GM12872 (cell line): ENCODE results near the gene KCTD6.

Experiments used
- TF ChIP-seq, protein P1 (sequence below): IDR thresholded peaks from 3 replicates; pipeline ENCODE4 v1.5.1; 2011; ENCODE audit warnings: low read depth, mild to moderate bottlenecking, low read length, moderate library complexity; ENCODE audit not compliant: insufficient read depth

The KCTD6 gene

DNA sequence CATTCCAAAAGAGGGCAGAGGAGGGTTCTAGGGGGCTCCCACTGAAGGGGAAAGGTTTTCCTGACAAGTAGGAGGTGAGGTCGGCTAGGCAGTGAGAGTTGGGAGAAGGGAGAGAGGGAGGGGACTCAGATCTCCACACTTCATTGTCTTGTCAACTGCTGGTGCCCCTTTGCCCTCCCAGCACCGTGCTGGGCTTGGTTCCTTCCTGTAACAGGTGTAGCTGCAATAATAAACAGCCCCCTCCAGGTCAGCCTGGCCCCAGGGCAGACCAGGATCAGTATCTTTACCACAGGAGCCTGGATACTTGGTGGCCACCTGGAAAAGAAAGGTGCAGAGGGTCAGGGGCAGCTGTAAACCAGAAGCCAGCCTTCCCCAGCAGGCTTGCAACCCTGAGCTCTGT lies 2.9 kb upstream of the KCTD6 start:
- TF ChIP-seq, protein P1, sequence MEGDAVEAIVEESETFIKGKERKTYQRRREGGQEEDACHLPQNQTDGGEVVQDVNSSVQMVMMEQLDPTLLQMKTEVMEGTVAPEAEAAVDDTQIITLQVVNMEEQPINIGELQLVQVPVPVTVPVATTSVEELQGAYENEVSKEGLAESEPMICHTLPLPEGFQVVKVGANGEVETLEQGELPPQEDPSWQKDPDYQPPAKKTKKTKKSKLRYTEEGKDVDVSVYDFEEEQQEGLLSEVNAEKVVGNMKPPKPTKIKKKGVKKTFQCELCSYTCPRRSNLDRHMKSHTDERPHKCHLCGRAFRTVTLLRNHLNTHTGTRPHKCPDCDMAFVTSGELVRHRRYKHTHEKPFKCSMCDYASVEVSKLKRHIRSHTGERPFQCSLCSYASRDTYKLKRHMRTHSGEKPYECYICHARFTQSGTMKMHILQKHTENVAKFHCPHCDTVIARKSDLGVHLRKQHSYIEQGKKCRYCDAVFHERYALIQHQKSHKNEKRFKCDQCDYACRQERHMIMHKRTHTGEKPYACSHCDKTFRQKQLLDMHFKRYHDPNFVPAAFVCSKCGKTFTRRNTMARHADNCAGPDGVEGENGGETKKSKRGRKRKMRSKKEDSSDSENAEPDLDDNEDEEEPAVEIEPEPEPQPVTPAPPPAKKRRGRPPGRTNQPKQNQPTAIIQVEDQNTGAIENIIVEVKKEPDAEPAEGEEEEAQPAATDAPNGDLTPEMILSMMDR, result no peak

DNA sequence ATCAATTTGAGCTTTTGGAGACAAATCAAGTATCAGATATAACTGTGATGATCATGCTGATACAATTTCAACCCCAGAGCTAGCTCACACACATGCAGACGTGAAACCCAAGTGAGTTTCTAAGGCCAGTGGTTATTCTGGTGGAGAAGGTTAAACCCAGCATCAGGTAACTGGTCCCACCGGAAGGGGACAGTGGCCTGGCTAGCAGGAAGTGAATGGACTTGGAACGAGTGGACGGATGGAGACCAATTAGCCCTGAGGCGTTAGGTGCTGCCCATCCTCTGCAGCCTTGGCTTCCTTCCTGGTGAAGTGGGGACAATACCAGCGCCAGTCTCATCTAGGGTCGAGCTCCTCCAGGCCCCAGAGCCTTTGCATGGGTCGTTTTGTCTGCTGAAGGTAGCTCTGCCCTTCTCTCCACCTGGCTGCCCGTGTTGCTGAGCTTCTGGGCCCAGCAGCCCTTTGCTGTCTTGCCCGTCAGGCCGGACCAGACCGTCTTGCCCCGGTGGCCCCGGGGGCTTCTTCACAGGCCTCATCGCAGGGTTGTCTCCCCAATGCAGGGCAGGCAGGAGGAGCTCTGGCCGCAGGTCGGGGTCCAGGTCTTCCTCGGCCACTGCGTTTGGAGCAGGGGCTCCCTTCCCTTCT lies 915 bp upstream of the KCTD6 start:
- TF ChIP-seq, protein P1, result no peak

DNA sequence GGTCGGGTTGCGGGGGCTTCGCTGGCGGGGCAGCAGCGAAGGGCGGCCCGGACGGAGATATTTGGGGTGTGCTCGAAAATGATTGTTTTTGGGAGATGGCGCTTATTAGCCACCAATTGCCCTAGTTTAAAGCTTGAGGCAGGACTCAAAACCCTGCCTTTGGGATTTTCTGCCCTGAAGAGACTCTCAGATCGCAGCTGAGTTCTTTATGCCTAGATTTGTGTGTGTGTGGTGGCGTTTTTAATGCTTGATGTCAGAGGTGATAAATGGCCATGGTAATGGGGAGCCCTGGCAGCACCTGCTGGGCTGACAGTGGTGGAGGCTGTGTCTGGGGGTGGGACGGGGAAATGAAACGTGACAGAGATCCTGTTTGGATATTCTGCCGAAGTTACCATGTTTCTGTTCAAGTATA lies 604 bp downstream of the KCTD6 start:
- TF ChIP-seq, protein P1, result no peak

DNA sequence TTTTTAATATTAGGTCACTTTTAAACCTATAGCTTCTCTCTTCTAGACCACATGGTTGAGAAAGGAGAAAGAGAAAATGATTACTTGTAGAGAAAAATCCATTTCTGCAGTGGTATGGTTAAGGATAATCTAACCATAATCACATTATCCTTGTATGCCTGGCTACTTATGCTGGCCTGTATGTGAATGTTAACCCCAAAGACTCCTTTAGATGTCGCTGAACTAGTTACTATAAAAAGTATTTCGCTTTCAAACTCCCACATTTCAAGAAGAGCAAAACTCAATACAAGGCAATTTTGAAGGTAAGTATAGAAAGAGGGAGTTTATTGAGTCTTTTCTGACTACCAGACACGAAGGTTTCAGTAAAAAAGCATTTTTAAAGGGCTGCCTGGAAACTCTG lies 2.2 kb downstream of the KCTD6 start:
- TF ChIP-seq, protein P1, result no peak

DNA sequence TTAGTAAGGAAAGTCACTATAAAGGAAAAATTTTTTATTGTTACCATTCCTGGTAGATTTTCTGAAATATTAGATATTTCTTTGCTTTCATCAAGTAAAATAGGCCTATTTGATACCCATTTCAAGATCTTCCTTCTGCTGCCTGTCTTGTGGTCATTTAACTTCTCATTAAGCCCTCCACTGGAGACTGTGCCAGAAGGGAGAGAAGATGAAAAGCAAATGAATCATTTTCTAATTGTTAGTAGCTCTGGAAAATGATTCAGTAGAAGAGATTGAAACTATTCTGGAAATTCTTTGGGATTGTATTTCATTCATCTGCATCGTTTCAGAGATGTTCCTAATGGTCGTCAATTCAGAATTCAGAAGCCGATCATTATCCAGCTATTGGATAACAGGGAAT lies 3.2 kb downstream of the KCTD6 start:
- TF ChIP-seq, protein P1, result no peak

DNA sequence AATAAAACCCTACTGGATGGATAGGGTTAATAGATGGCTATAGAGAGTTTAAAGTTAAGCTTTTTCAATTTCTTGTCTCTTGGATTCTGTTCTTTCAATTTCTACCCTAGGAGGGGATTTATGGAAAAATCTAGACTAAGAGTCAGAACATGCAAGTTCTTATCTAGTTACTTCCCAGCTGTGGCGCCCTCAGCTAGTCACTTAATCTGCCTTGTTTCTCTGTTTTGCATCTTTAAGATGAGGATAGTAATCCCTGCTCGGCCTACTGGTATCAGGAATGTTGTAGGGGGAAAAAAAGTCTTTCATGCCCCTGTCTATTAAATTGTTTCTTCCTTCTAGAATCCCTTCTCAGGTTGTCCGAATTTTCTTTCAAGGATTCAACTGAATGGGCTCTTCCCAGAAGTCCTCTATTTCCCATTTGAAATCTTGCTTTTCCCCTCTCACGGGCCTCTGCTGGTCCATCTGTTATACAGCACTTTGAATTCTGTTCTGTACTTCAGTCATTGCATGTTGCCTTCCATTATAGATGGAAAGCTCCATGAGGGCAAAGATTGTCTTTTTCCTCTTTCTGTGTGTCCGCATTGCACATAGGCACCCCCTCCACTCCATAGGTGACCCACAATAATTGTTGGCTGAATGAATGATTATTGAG lies 4.4 kb downstream of the KCTD6 start:
- TF ChIP-seq, protein P1, result no peak

DNA sequence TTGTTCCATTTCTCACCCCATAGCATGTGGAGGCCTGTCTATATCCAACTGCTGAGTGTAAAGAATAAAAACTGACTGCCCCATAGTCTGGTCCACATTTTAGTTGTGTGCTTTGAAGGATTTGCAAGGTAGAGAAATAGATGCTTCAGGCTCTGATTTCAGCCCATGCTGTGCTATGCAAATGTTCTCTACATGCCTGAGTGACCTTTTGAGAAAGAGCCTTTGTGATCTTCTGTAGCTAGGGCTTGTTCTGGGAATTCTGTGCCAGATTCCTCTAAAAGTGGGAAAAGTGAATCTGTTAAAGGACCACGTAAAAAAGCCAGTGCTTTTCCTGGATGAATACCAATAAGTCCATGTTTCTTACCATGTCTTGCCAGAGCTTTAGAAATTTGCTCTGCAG lies 5.2 kb downstream of the KCTD6 start:
- TF ChIP-seq, protein P1, result no peak
